GM12878 (cell line): ENCODE measurements around the gene SLC6A15. TPM values are rescaled to one million over a fixed set of nuclear protein-coding genes. Genes with fewer than 3 reads are reported as not detected.

Source experiments
- ATAC-seq: fragments of 200-7000 bp; cut with Tn5 transposase; 3 replicates; pipeline ENCODE4 v1.9.1; 2020; ENCODE audit warnings: mild to moderate bottlenecking, moderate library complexity
- BruUV-seq: library from RNA; stranded (reverse); fragments of 400-500 nt; replicated peaks from 2 replicates; lab custom pipeline; 2021; lab: Mats Ljungman, UMichigan
- CTCF ChIA-PET: fragments of 300-600 bp; sonication (Branson Sonifier 250); formaldehyde crosslinking; extraction: SDS; loops from one replicate; lab custom pipeline; 2021; ENCODE audit warnings: inconsistent platforms; lab: Yijun Ruan, JAX
- POLR2A ChIA-PET: fragments of 350-600 bp; formaldehyde crosslinking; extraction: SDS; loops from one replicate; lab custom pipeline; 2021; ENCODE audit warnings: inconsistent platforms; lab: Charles Lee
- RAD21 ChIA-PET: fragments of 300-600 bp; sonication (Branson Sonifier 250); formaldehyde crosslinking; loops from one replicate; lab custom pipeline; 2023; ENCODE audit warnings: antibody characterized with exemption; ENCODE audit not compliant: unreplicated experiment; lab: Charles Lee
- SMC1A ChIA-PET: fragments of 300-600 bp; sonication (Branson Sonifier 250); formaldehyde crosslinking; loops from one replicate; lab custom pipeline; 2023; ENCODE audit not compliant: unreplicated experiment, uncharacterized antibody; lab: Charles Lee
- DNase-seq: peaks from one replicate; pipeline ENCODE4 v3.0.0-alpha.2; 2011; ENCODE audit warnings: low read depth, low spot score
- FAIRE-seq: peaks from 3 replicates; lab custom pipeline; 2011; peaks lifted over from hg19 to GRCh38; lab: Jason Lieb, UNC
- H2AFZ ChIP-seq: 2 replicates; pipeline ENCODE4 v1.6.0; 2011; ENCODE audit warnings: low read depth, low read length, control low read depth; ENCODE audit not compliant: control insufficient read depth
- H3K27ac ChIP-seq: 2 replicates; pipeline ENCODE4 v1.5.1; 2011; ENCODE audit warnings: control low read depth; ENCODE audit not compliant: control insufficient read depth, insufficient read depth
- H3K27me3 ChIP-seq, 2 experiments: replicated peaks in 1 of 2; 2 replicates each; pipeline versions ENCODE4 v1.6.0 to v1.6.1; 2011; ENCODE audit warnings: low read length in 1 of 2; ENCODE audit not compliant: control insufficient read depth in 2 of 2, insufficient read depth in 2 of 2
- H3K36me3 ChIP-seq, 2 experiments: 2 replicates each; pipeline ENCODE4 v1.5.1; 2011; ENCODE audit warnings: low read length in 1 of 2; ENCODE audit not compliant: control insufficient read depth in 2 of 2, insufficient read depth in 2 of 2
- H3K4me1 ChIP-seq: 2 replicates; pipeline ENCODE4 v1.6.1; 2011; ENCODE audit warnings: mild to moderate bottlenecking, low read length, moderate library complexity, mixed read lengths; ENCODE audit not compliant: control insufficient read depth, insufficient read depth
- H3K4me2 ChIP-seq: 2 replicates; pipeline ENCODE4 v1.6.0; 2011; ENCODE audit warnings: control low read depth; ENCODE audit not compliant: control insufficient read depth, insufficient read depth
- H3K4me3 ChIP-seq: fragments of 200-600 bp; sonication (generic); 2 replicates; pipeline ENCODE4 v1.5.1; 2016
- H3K79me2 ChIP-seq: 2 replicates; pipeline ENCODE4 v1.6.0; 2011; ENCODE audit warnings: low read length; ENCODE audit not compliant: control insufficient read depth, insufficient read depth
- H3K9ac ChIP-seq: 2 replicates; pipeline ENCODE4 v1.8.0; 2011; ENCODE audit warnings: low read length, control low read depth, mixed read lengths; ENCODE audit not compliant: control insufficient read depth, insufficient read depth
- H3K9me3 ChIP-seq: replicated peaks from 3 replicates; pipeline ENCODE4 v1.5.1; 2011; ENCODE audit warnings: mild to moderate bottlenecking, low read length; ENCODE audit not compliant: control insufficient read depth, insufficient read depth
- H4K20me1 ChIP-seq: 2 replicates; pipeline ENCODE4 v1.6.0; 2011; ENCODE audit not compliant: control insufficient read depth, insufficient read depth
- EGR1 ChIP-seq, 2 experiments: IDR thresholded peaks; 1 replicate in 1 of 2; 2 replicates in 1 of 2; pipeline ENCODE4 v1.6.1; 2011 to 2012; ENCODE audit warnings: low read depth in 2 of 2, low read length in 2 of 2, borderline replicate concordance in 1 of 2, mild to moderate bottlenecking in 1 of 2, moderate library complexity in 1 of 2
- JUND ChIP-seq: IDR thresholded peaks from 2 replicates; pipeline ENCODE4 v1.6.1; 2012; ENCODE audit warnings: low read depth, mild to moderate bottlenecking, low read length, improper control_type of control experiment, moderate library complexity
- KDM1A ChIP-seq: fragments of 200-600 bp; sonication (generic); IDR thresholded peaks from 2 replicates; pipeline ENCODE4 v1.6.1; 2016; ENCODE audit warnings: borderline replicate concordance
- NKRF ChIP-seq: fragments of 450-650 bp; conservative IDR thresholded peaks from 2 replicates; pipeline ENCODE4 v1.6.1; 2017; ENCODE audit warnings: mild to moderate bottlenecking, moderate library complexity
- NR2F1 ChIP-seq: fragments of 450-650 bp; conservative IDR thresholded peaks from 2 replicates; pipeline ENCODE4 v1.6.1; 2017; ENCODE audit warnings: mild to moderate bottlenecking
- RB1 ChIP-seq: fragments of 450-650 bp; formaldehyde crosslinking; IDR thresholded peaks from 2 replicates; pipeline ENCODE4 v1.6.1; 2017; ENCODE audit warnings: mild to moderate bottlenecking, borderline replicate concordance
- ZBTB11 ChIP-seq: fragments of 450-650 bp; formaldehyde crosslinking; IDR thresholded peaks from 2 replicates; pipeline ENCODE4 v1.5.0; 2022; ENCODE audit warnings: mild to moderate bottlenecking, missing genetic modification characterization
- WGBS: methylation state at CpG from one replicate; pipeline ENCODE4 v1.1.6; 2016; ENCODE audit warnings: low lambda C conversion rate; ENCODE audit not compliant: insufficient replicate concordance, insufficient coverage; ENCODE audit errors: missing lambda C conversion rate; 5-methylcytosine and 5-hydroxymethylcytosine counted together
- in situ Hi-C: fragments of 300-500 bp; cut with MboI; formaldehyde crosslinking; loops from 9 replicates; pipeline ENCODE4 v1.14.3; 2018; ENCODE audit warnings: mixed read lengths
- intact Hi-C: fragments of 100-400 bp; cut with micrococcal nuclease; formaldehyde crosslinking; loops from one replicate; pipeline ENCODE4 v1.14.2; 2022; ENCODE audit not compliant: unreplicated experiment
- polyA plus RNA-seq, 11 experiments: library from polyadenylated mRNA; depleted of rRNA in 4 of 11; unstranded in 6 of 11; stranded (reverse) in 5 of 11; fragments of >200 nt; fragmentation: Nextera tagmentation in 4 of 11; fragmentation: Illumina TruSeq in 1 of 11; extraction: Ambion mirVana in 4 of 11; extraction: Trizol in 1 of 11; gene quantifications; 1 replicate in 1 of 11; 2 replicates in 10 of 11; pipeline versions ENCODE4 v1.2.1 to v1.2.3, GENCODE V29; 2011 to 2016; ENCODE audit warnings: inconsistent platforms in 2 of 11, missing spikeins in 2 of 11, low read depth in 1 of 11
- total RNA-seq, 4 experiments: library from RNA; depleted of rRNA in 3 of 4; stranded (reverse); fragments of >200 nt in 3 of 4; fragmentation: Illumina TruSeq in 1 of 4; extraction: Trizol in 1 of 4; gene quantifications; 2 replicates each; pipeline versions ENCODE4 v1.2.1 to v1.2.3, GENCODE V29; 2013 to 2021

SLC6A15 gene
- total and polyA plus RNA-seq, 10 of the 15 experiments (the other 5 are each of a cell fraction or from before 2014, with no cell fraction given), result 0.04 TPM; not detected in 9

- no peak for TF ChIP-seq JUND
- no peak for TF ChIP-seq KDM1A
- TF ChIP-seq NKRF, result no peak
- TF ChIP-seq RB1, result no peak
Measured at GRCh38 chr12:84924981-84925380, 12.4 kb upstream of the SLC6A15 start (continued).

- ChIA-PET RAD21 (no interaction called here), SMC1A (no interaction called here), POLR2A (no interaction called here), CTCF (no interaction called here)
- no peaks in the 10 kb centered on the region for H3K79me2 ChIP-seq
- no peak overlapping the region for H2AFZ ChIP-seq
- no peak for TF ChIP-seq NR2F1
- no peak for TF ChIP-seq ZBTB11 (CRISPR knock-in tag)
- TF ChIP-seq EGR1 (IDR thresholded peaks at IDR 0.05; ENCODE audit: borderline replicate concordance in 1 of 2, low read depth in 2 of 2, low read length in 2 of 2), result no peak
- no TSS peak for BruUV-seq
- no peaks in the 10 kb centered on the region for H3K27me3 ChIP-seq
- no peak overlapping the region for H3K4me3 ChIP-seq
- in situ Hi-C loops (no loop called here), intact Hi-C loops (no loop called here)
- WGBS, result 0% methylated on average over 2 of the region's 2 CpGs
- ATAC-seq (no peak), FAIRE-seq (no peak), DNase-seq (no peak)
- no peak overlapping the region for H3K27ac ChIP-seq
- H3K9ac ChIP-seq, result no peak overlapping the region
- H3K4me1 ChIP-seq, result no peaks in the 10 kb centered on the region
- no peaks in the 10 kb centered on the region for H3K9me3 ChIP-seq
- no peaks in the 10 kb centered on the region for H4K20me1 ChIP-seq
- H3K36me3 ChIP-seq, result no peaks in the 10 kb centered on the region
- no peak overlapping the region for H3K4me2 ChIP-seq
Measured at GRCh38 chr12:84922693-84923092, 10.1 kb upstream of the SLC6A15 start.
